SHP77 (cell line): ENCODE measurements around the gene KLHL3.
A peak's percentile ranks its signal among the peaks of the same experiment; 100 is the strongest.
"Not testable (repeated sequence)": the region's sequence is repeated elsewhere in the genome, so short reads cannot be mapped to it uniquely, and the experiment has no call there.

Experiments
- DNase-seq, 2 experiments: peaks; one replicate each; lab custom pipeline; 2025; lab: John Stamatoyannopoulos, UW

KLHL3 gene

GRCh38 chr5:137667341-137667740, 68.5 kb downstream of the KLHL3 start:
- DNase-seq = no peak

GRCh38 chr5:137666901-137667300, 69.0 kb downstream of the KLHL3 start:
- no peak for DNase-seq

GRCh38 chr5:137666461-137666850, 69.4 kb downstream of the KLHL3 start:
- no peak for DNase-seq

- DNase-seq = no peak
Observed at GRCh38 chr5:137665678-137666460, 70.0 kb downstream of the KLHL3 start.

GRCh38 chr5:137660349-137660817, 75.5 kb downstream of the KLHL3 start:
- peak; percentile 63 to 67 for DNase-seq

- no peak for DNase-seq
Observed at GRCh38 chr5:137659209-137659608, 76.7 kb downstream of the KLHL3 start.

GRCh38 chr5:137658324-137658723, 77.6 kb downstream of the KLHL3 start:
- no peak for DNase-seq

- no peak for DNase-seq
Observed at GRCh38 chr5:137657073-137657472, 78.8 kb downstream of the KLHL3 start.

GRCh38 chr5:137656558-137656957, 79.3 kb downstream of the KLHL3 start:
- DNase-seq = no peak

GRCh38 chr5:137651022-137651421, 84.9 kb downstream of the KLHL3 start:
- no peak for DNase-seq

GRCh38 chr5:137649228-137649935, 86.5 kb downstream of the KLHL3 start:
- DNase-seq = no peak

GRCh38 chr5:137648361-137648760, 87.5 kb downstream of the KLHL3 start:
- no peak for DNase-seq

GRCh38 chr5:137647401-137647800, 88.5 kb downstream of the KLHL3 start:
- no peak for DNase-seq

- no peak for DNase-seq
Observed at GRCh38 chr5:137646761-137647160, 89.1 kb downstream of the KLHL3 start.

- not testable (repeated sequence) for DNase-seq
Observed at GRCh38 chr5:137643081-137643480, 92.8 kb downstream of the KLHL3 start.

GRCh38 chr5:137642091-137642490, 93.8 kb downstream of the KLHL3 start:
- DNase-seq = no peak

GRCh38 chr5:137641148-137641547, 94.7 kb downstream of the KLHL3 start:
- DNase-seq = no peak

- DNase-seq = no peak
Observed at GRCh38 chr5:137639645-137640044, 96.2 kb downstream of the KLHL3 start.

- no peak for DNase-seq
Observed at GRCh38 chr5:137638841-137639240, 97.0 kb downstream of the KLHL3 start.

- DNase-seq = no peak
Observed at GRCh38 chr5:137636830-137637714, 98.8 kb downstream of the KLHL3 start.

GRCh38 chr5:137636099-137636498, 99.8 kb downstream of the KLHL3 start:
- no peak for DNase-seq

- DNase-seq = no peak
Observed at GRCh38 chr5:137635521-137635921, 100.4 kb downstream of the KLHL3 start.
